ENCODE data around the gene RBM3. TPM values are rescaled to one million over a fixed set of nuclear protein-coding genes. Genes with fewer than 3 reads are reported as not detected.

The RBM3 gene
- total and polyA plus RNA-seq, 2 of the 8 experiments (the other 6 are each of a cell fraction or from before 2014, with no cell fraction given) = 99.6 to 164 TPM

DNA sequence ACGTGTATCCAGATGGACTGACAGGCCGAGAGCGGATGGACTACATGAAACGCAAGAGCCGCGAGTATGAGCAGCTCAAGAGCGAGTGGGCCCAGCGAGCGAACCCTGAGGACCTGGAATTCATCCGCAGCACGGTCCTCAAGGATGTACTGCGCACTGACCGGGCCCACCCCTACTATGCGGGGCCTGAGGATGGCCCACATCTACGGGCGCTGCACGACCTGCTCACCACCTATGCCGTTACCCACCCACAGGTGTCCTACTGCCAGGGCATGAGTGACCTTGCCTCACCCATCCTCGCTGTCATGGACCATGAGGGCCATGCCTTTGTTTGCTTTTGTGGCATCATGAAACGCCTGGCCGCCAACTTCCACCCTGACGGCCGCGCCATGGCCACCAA is 14.6 kb upstream of the RBM3 start:
- Histone ChIP-seq H4K91ac (replicated peaks; ENCODE audit: insufficient read length, low read length) (no peak overlapping the region), H2BK20ac (ENCODE audit: low read length) (no peak overlapping the region), H3K4me3 (ENCODE audit: extremely low read depth in 1 of 4, insufficient read depth in 2 of 4, low read depth in 3 of 4, low read length in 4 of 4) (no peak overlapping the region), H3K23me2 (ENCODE audit: low read depth, low read length) (no peaks in the 10 kb centered on the region), H2AFZ (ENCODE audit: low read length) (no peak overlapping the region), H3K4ac (replicated peaks; ENCODE audit: insufficient read length, low read depth, low read length) (no peak overlapping the region), H3K14ac (ENCODE audit: insufficient read length) (no peak overlapping the region), H3K79me2 (ENCODE audit: control insufficient read depth in 1 of 2, insufficient read depth in 2 of 2, low read length in 2 of 2) (no peaks in the 10 kb centered on the region), H3K9ac (replicated peaks in 1 of 4; ENCODE audit: extremely low read depth in 1 of 4, low read depth in 3 of 4, low read length in 3 of 4) (no peak overlapping the region), H3K79me1 (ENCODE audit: low read depth, low read length) (no peaks in the 10 kb centered on the region), H3K4me1 (replicated peaks in 1 of 4; ENCODE audit: control insufficient read depth in 3 of 4, insufficient read depth in 4 of 4, low read length in 3 of 4) (no peaks in the 10 kb centered on the region), H2BK12ac (ENCODE audit: low read depth, low read length) (no peak overlapping the region), H3K56ac (replicated peaks; ENCODE audit: insufficient read length, low read depth, low read length) (no peak overlapping the region), H3K27me3 (replicated peaks in 1 of 4; ENCODE audit: control insufficient read depth in 3 of 4, extremely low read depth in 1 of 4, insufficient read depth in 3 of 4, low read length in 3 of 4) (no peaks in the 10 kb centered on the region), H3K18ac (ENCODE audit: extremely low read depth, low read length) (no peak overlapping the region), H2AK5ac (ENCODE audit: low read depth, low read length) (no peak overlapping the region), H2BK5ac (ENCODE audit: low read depth, low read length) (no peak overlapping the region), H3K4me2 (ENCODE audit: insufficient read depth in 1 of 2, low read depth in 2 of 2, low read length in 2 of 2) (no peak overlapping the region), H4K20me1 (replicated peaks in 1 of 2; ENCODE audit: control insufficient read depth in 1 of 2, insufficient read depth in 2 of 2, low read length in 2 of 2) (no peaks in the 10 kb centered on the region), H3K36me3 (ENCODE audit: control insufficient read depth in 2 of 4, insufficient read depth in 4 of 4, low read length in 3 of 4) (peaks cover 0 to 8% (median under 1%) of the 10 kb centered on the region in 4 experiments; a peak in 3 of 8 replicates), H2BK120ac (replicated peaks; ENCODE audit: low read depth, low read length) (no peak overlapping the region), H4K5ac (ENCODE audit: insufficient read length, low read depth, low read length) (no peak overlapping the region), H3K23ac (ENCODE audit: insufficient read length) (no peak overlapping the region), H2BK15ac (ENCODE audit: low read length) (no peak overlapping the region), H4K8ac (ENCODE audit: extremely low read depth, insufficient read depth, low read length) (no peak overlapping the region), H3K27ac (ENCODE audit: low read depth, low read length) (no peak overlapping the region), H3K9me3 (ENCODE audit: insufficient read depth in 2 of 2, low read depth in 1 of 2, low read length in 1 of 2) (no peaks in the 10 kb centered on the region)
- 99% methylated on average over 12 of the region's 24 CpGs; no CpG with 5 or more reads in 1 of the 2 experiments for WGBS, 2 experiments (ENCODE audit: extremely low coverage in 1 of 2, insufficient coverage in 1 of 2, insufficient read length in 1 of 2, insufficient replicate concordance in 2 of 2, low coverage in 1 of 2, low lambda C conversion rate in 2 of 2, missing lambda C conversion rate in 1 of 2)
- no peak for FAIRE-seq
- no peak for DNase-seq (ENCODE audit: low read depth in 1 of 2, low spot score in 2 of 2)
- CTCF ChIA-PET (ENCODE audit: partially characterized antibody) = interaction anchor here (0.5 kb wide), 1 partner anchor 1057 kb away, joined by 3 read pairs; no protein-coding TSS in a partner anchor
- POLR2A ChIA-PET (ENCODE audit: partially characterized antibody) = interaction anchor here (2.9 kb wide), 1 partner anchor 15 kb away, joined by 11 read pairs; the partner anchor contains the start of gene RBM3
- TF ChIP-seq JUND (IDR thresholded peaks at IDR 0.05; ENCODE audit: low read length) (no peak), GABPA (IDR thresholded peaks at IDR 0.05; ENCODE audit: borderline replicate concordance, insufficient read depth, low read length) (no peak), ASH2L (IDR thresholded peaks at IDR 0.05; ENCODE audit: low read length) (no peak), TAF1 (IDR thresholded peaks at IDR 0.05; ENCODE audit: low read depth, low read length) (no peak), SRF (IDR thresholded peaks at IDR 0.05; ENCODE audit: low read depth, low read length) (no peak), SIRT6 (IDR thresholded peaks at IDR 0.05; ENCODE audit: low read length) (no peak), NRF1 (IDR thresholded peaks at IDR 0.05; ENCODE audit: low read depth, low read length) (no peak), EGR1 (IDR thresholded peaks at IDR 0.05; ENCODE audit: borderline replicate concordance, low read depth, low read length) (no peak), KDM4A (IDR thresholded peaks at IDR 0.05; ENCODE audit: low read depth, low read length, severe bottlenecking) (no peak), SP2 (IDR thresholded peaks at IDR 0.05; ENCODE audit: low read length) (no peak), TCF12 (IDR thresholded peaks at IDR 0.05; ENCODE audit: low read depth, low read length) (no peak), SAP30 (IDR thresholded peaks at IDR 0.05; ENCODE audit: insufficient read depth, insufficient replicate concordance, low read length) (no peak)
- TF ChIP-seq, protein P1, sequence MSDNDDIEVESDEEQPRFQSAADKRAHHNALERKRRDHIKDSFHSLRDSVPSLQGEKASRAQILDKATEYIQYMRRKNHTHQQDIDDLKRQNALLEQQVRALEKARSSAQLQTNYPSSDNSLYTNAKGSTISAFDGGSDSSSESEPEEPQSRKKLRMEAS (IDR thresholded peaks at IDR 0.05) = no peak
- TF ChIP-seq, protein P2, sequence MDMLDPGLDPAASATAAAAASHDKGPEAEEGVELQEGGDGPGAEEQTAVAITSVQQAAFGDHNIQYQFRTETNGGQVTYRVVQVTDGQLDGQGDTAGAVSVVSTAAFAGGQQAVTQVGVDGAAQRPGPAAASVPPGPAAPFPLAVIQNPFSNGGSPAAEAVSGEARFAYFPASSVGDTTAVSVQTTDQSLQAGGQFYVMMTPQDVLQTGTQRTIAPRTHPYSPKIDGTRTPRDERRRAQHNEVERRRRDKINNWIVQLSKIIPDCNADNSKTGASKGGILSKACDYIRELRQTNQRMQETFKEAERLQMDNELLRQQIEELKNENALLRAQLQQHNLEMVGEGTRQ (IDR thresholded peaks at IDR 0.05; ENCODE audit: low read length) = no peak
